IPS-20b (cell line): ENCODE results near the gene KRT9.
"Not testable (repeated sequence)": the region's sequence is repeated elsewhere in the genome, so short reads cannot be mapped to it uniquely, and the experiment has no call there.

ENCODE experiments used
- H3K27ac ChIP-seq: one replicate; pipeline ENCODE4 v1.5.1; 2013; ENCODE audit warnings: low read length
- H3K27me3 ChIP-seq: 2 replicates; pipeline ENCODE4 v1.6.1; 2013; ENCODE audit warnings: mild to moderate bottlenecking, low read length, inconsistent platforms; ENCODE audit not compliant: insufficient read depth
- H3K36me3 ChIP-seq: 2 replicates; pipeline ENCODE4 v1.6.1; 2013; ENCODE audit warnings: low read depth, mild to moderate bottlenecking, inconsistent platforms, low read length, moderate library complexity; ENCODE audit not compliant: insufficient read depth
- H3K4me1 ChIP-seq: 2 replicates; pipeline ENCODE4 v1.6.1; 2013; ENCODE audit warnings: mild to moderate bottlenecking, control low read depth, inconsistent platforms, low read length, moderate library complexity; ENCODE audit not compliant: insufficient read depth
- H3K4me3 ChIP-seq: 2 replicates; pipeline ENCODE4 v1.5.1; 2013; ENCODE audit warnings: mild to moderate bottlenecking, low read length, inconsistent platforms
- H3K9ac ChIP-seq: 2 replicates; pipeline ENCODE4 v1.6.1; 2013; ENCODE audit warnings: low read depth, mild to moderate bottlenecking, inconsistent platforms, low read length, moderate library complexity
- H3K9me3 ChIP-seq: 2 replicates; pipeline ENCODE4 v1.6.1; 2013; ENCODE audit warnings: mild to moderate bottlenecking, low read depth, low read length, inconsistent platforms; ENCODE audit not compliant: insufficient read depth

KRT9 gene

DNA sequence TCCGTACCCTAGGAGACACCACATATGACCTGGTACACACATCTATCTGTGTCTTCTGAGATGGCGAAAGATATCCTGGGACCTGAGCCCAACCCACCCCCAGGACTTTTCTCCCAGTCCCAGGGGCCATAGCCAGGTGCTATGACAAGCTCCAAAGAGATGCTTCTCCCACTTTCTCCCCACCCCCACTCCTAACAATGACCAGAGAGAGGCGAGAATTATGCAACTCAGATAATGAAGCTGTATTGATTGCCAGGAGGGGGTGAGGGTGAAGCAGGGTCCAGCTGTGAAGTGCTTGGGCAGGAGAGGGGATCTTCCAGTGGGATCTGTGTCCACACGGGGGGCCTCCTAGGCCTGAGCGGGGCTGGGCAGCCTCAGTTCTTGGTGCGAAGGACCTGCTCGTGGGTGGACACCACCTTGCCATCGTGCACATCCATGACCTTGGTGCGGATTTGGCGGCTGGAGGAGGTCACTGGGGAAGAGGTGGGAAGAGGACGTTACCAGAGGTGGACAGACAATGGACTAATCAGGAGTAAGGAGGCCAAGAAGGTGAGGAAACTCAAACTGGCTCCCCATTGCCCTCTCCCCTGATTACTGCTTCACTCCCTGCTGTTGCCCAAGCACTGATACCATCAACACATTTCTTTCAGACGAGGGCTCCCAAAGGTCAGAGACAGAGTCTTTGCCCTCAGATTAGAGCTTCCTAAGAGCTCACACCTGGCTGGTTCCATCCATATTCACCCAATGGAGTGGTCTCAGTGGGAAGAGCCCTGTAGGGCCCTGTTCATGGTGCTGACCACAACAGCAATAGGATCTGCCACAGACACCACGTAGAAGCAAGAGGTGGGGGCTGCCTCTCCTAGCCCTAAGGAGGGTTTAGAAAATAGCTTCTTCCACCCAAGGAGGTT, 10.5 kb upstream of the KRT9 start:
- not testable (repeated sequence) for H3K9ac ChIP-seq, H3K4me3 ChIP-seq, H3K4me1 ChIP-seq, H3K27ac ChIP-seq, H3K36me3 ChIP-seq, H3K9me3 ChIP-seq, H3K27me3 ChIP-seq

DNA sequence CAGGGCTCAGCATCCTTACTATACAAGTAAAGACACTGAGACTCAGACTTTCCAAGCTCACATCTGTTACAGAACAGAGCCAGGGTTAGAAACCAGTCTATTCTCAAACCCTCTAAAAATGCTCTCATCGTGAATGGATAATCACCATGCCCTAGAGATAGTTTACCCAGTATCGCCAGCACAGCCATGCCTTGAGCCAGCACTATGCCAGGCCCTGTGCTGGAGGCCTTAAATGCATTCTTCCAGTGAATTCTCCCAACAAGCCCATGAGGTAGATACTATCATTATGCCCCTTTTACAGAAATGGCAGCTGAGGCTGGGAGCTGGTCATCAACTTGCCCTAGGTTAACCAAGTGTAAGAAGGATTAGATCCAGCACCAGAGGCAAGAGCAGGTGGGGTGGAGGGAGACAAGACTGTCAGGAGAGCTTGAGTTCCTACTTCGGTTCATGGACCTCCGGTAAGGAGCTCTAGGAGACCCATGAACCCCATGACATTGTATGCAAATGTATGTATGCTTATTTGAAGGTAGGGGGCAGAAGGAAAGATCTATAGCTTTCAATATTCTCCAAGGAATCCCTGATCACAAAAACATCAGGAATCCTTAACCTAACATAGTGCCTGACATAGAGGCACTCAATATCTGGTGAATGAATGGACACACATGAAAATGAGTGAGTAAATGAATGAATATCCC, 9.7 kb upstream of the KRT9 start:
- Histone ChIP-seq H3K27me3 (peaks cover 8% of the 10 kb centered on the region), H3K9ac (no peak overlapping the region), H3K9me3 (no peaks in the 10 kb centered on the region), H3K4me1 (no peaks in the 10 kb centered on the region), H3K36me3 (no peaks in the 10 kb centered on the region), H3K4me3 (no peak overlapping the region), H3K27ac (no peak overlapping the region)

GRCh38 chr17:41580687-41581365, 9.0 kb upstream of the KRT9 start:
- Histone ChIP-seq H3K27ac (no peak overlapping the region), H3K27me3 (peaks cover 8% of the 10 kb centered on the region), H3K36me3 (no peaks in the 10 kb centered on the region), H3K9me3 (no peaks in the 10 kb centered on the region), H3K9ac (no peak overlapping the region), H3K4me1 (no peaks in the 10 kb centered on the region), H3K4me3 (no peak overlapping the region)

- no peaks in the 10 kb centered on the region for H3K36me3 ChIP-seq
- H3K27ac ChIP-seq: no peak overlapping the region
- H3K9me3 ChIP-seq: no peaks in the 10 kb centered on the region
- no peak overlapping the region for H3K4me3 ChIP-seq
- peaks cover 8% of the 10 kb centered on the region for H3K27me3 ChIP-seq
- no peak overlapping the region for H3K9ac ChIP-seq
- no peaks in the 10 kb centered on the region for H3K4me1 ChIP-seq
These were observed 8.4 kb upstream of the KRT9 start for GRCh38 chr17:41580244-41580575.

- Histone ChIP-seq H3K4me1 (no peaks in the 10 kb centered on the region), H3K27ac (no peak overlapping the region), H3K4me3 (no peak overlapping the region), H3K27me3 (peaks cover 8% of the 10 kb centered on the region), H3K9ac (no peak overlapping the region), H3K36me3 (no peaks in the 10 kb centered on the region), H3K9me3 (no peaks in the 10 kb centered on the region)
These were observed 7.8 kb upstream of the KRT9 start for GRCh38 chr17:41579484-41580243.

GRCh38 chr17:41578971-41579370, 7.1 kb upstream of the KRT9 start:
- Histone ChIP-seq H3K27me3 (peaks cover 8% of the 10 kb centered on the region), H3K36me3 (no peaks in the 10 kb centered on the region), H3K4me1 (no peaks in the 10 kb centered on the region), H3K9ac (no peak overlapping the region), H3K4me3 (no peak overlapping the region), H3K9me3 (no peaks in the 10 kb centered on the region), H3K27ac (no peak overlapping the region)

- H3K27ac ChIP-seq: no peak overlapping the region
- H3K4me1 ChIP-seq: no peaks in the 10 kb centered on the region
- H3K9me3 ChIP-seq: no peaks in the 10 kb centered on the region
- H3K4me3 ChIP-seq: no peak overlapping the region
- H3K9ac ChIP-seq: no peak overlapping the region
- H3K36me3 ChIP-seq: no peaks in the 10 kb centered on the region
- peaks cover 8% of the 10 kb centered on the region for H3K27me3 ChIP-seq
These were observed 6.7 kb upstream of the KRT9 start for GRCh38 chr17:41578538-41578937.

DNA sequence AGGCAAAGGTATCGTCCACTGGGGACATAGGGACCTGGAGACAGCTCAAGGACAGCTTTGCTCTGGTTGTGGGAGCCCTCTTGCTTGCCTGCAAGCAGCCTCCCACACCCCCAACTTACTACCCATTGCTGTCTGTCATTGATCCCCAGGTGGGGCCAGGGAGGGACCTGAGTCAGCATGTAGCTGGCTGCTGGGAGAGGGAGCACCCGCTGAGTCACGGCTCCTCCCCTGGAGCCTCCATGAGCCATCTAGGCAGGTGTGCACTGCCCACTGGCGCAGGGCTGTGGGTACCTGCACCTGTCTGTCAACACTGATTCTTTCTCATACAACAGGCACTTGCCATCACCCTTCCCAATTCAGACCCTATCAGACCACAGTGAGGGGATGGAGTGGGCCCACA, 4.9 kb upstream of the KRT9 start:
- H3K9me3 ChIP-seq, H3K27me3 ChIP-seq, H3K27ac ChIP-seq, H3K9ac ChIP-seq, H3K4me1 ChIP-seq, H3K4me3 ChIP-seq, H3K36me3 ChIP-seq: not testable (repeated sequence)

DNA sequence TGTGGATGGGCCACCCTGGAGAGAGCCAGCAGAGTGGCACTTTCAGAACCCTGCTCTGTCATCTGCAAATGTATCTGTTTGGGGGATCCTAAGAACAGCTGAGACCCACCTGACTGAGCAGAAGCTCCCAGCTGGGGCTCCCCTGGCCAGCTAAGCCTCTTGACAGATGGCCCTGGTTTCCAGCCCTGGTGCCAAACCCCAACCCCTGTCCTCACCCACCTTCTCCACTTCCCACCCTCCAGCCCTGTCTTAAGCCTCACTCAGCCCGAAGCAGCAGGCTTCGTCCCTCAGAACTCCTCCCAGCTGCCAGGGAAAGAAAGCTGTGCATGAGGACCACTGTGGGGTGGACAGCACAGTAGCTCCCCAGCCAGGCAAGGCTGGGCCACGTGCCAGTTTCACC, 3.5 kb upstream of the KRT9 start:
- no peaks in the 10 kb centered on the region for H3K36me3 ChIP-seq
- H3K4me1 ChIP-seq: no peaks in the 10 kb centered on the region
- no peak overlapping the region for H3K9ac ChIP-seq
- H3K27me3 ChIP-seq: peaks cover 5% of the 10 kb centered on the region
- no peak overlapping the region for H3K27ac ChIP-seq
- no peak overlapping the region for H3K4me3 ChIP-seq
- no peaks in the 10 kb centered on the region for H3K9me3 ChIP-seq

DNA sequence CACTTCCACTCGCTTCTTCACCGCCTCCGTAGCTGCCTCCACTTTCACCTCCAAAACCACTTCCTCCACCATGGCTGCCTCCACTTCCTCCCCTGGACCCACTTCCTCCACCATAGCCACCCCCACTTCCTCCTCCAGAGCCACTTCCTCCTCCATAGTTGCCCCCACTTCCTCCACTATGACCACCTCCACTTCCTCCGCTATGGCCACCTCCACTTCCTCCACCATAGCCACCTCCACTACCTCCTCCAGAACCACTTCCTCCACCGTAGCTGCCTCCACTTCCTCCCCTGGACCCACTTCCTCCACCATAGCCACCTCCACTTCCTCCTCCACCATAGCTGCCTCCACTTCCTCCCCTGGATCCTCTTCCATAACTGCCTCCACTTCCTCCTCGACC, 4.5 kb downstream of the KRT9 start:
- Histone ChIP-seq H3K27ac (no peak overlapping the region), H3K4me1 (no peaks in the 10 kb centered on the region), H3K9me3 (no peaks in the 10 kb centered on the region), H3K4me3 (no peak overlapping the region), H3K9ac (no peak overlapping the region), H3K27me3 (peaks cover 7% of the 10 kb centered on the region; the same call in 1 of the 2 replicates), H3K36me3 (no peaks in the 10 kb centered on the region)

GRCh38 chr17:41565338-41565737, 6.5 kb downstream of the KRT9 start:
- H3K36me3 ChIP-seq: no peaks in the 10 kb centered on the region
- H3K4me3 ChIP-seq: no peak overlapping the region
- no peaks in the 10 kb centered on the region for H3K4me1 ChIP-seq
- H3K27me3 ChIP-seq: peaks cover 7% of the 10 kb centered on the region; the same call in 1 of the 2 replicates
- no peaks in the 10 kb centered on the region for H3K9me3 ChIP-seq
- no peak overlapping the region for H3K9ac ChIP-seq
- H3K27ac ChIP-seq: no peak overlapping the region
